IMR-90 (cell line): ENCODE results near the gene CUL1. TPM values are rescaled to one million over a fixed set of nuclear protein-coding genes. Genes with fewer than 3 reads are reported as not detected.

Experiments used
- ATAC-seq: fragments of 200-7000 bp; cut with Tn5 transposase; 2 replicates; pipeline ENCODE4 v1.9.1; 2020; ENCODE audit warnings: low read depth, mild to moderate bottlenecking, moderate library complexity
- BruUV-seq: library from RNA; stranded (reverse); fragments of 400-500 nt; replicated peaks from 2 replicates; lab custom pipeline; 2021; lab: Mats Ljungman, UMichigan
- CTCF ChIA-PET: fragments of 300-600 bp; formaldehyde crosslinking; extraction: SDS; loops from one replicate; lab custom pipeline; 2021; ENCODE audit warnings: antibody characterized with exemption; lab: Yijun Ruan, JAX
- POLR2A ChIA-PET: fragments of 300-600 bp; sonication (Branson Sonifier 250); formaldehyde crosslinking; loops from one replicate; lab custom pipeline; 2022; ENCODE audit warnings: antibody characterized with exemption; ENCODE audit not compliant: unreplicated experiment; lab: Charles Lee
- DNase-seq: peaks from one replicate; pipeline ENCODE4 v3.0.0; 2013
- H2AFZ ChIP-seq: replicated peaks from 2 replicates; pipeline ENCODE3; 2013; ENCODE audit warnings: low read length, mild to moderate bottlenecking; ENCODE audit not compliant: poor library complexity
- H2AK5ac ChIP-seq: 2 replicates; pipeline ENCODE4 v1.6.1; 2013; ENCODE audit warnings: low read depth, low read length, inconsistent platforms
- H2AK9ac ChIP-seq: replicated peaks from 2 replicates; pipeline ENCODE3; 2013; ENCODE audit warnings: mild to moderate bottlenecking, low read depth, low read length, moderate library complexity; ENCODE audit not compliant: poor library complexity
- H2BK120ac ChIP-seq: 2 replicates; pipeline ENCODE4 v1.6.1; 2013; ENCODE audit warnings: low read depth, low read length, inconsistent platforms
- H2BK15ac ChIP-seq: 3 replicates; pipeline ENCODE4 v1.6.1; 2013; ENCODE audit warnings: low read depth, low read length, inconsistent platforms
- H2BK20ac ChIP-seq: 2 replicates; pipeline ENCODE4 v1.6.1; 2013; ENCODE audit warnings: low read depth, mild to moderate bottlenecking, inconsistent platforms, low read length, moderate library complexity
- H2BK5ac ChIP-seq: 2 replicates; pipeline ENCODE4 v1.6.1; 2013; ENCODE audit warnings: mild to moderate bottlenecking, low read depth, low read length, inconsistent platforms; ENCODE audit not compliant: poor library complexity, severe bottlenecking
- H3K14ac ChIP-seq: replicated peaks from 2 replicates; pipeline ENCODE4 v1.6.1; 2013; ENCODE audit warnings: low read depth, low read length, inconsistent platforms
- H3K18ac ChIP-seq: 2 replicates; pipeline ENCODE4 v1.6.1; 2013; ENCODE audit warnings: low read depth, low read length, control low read depth
- H3K23ac ChIP-seq: 2 replicates; pipeline ENCODE4 v1.6.1; 2013; ENCODE audit warnings: low read depth, low read length, inconsistent platforms
- H3K27ac ChIP-seq: 2 replicates; pipeline ENCODE4 v1.5.1; 2013; ENCODE audit warnings: mild to moderate bottlenecking, control low read depth, low read length; ENCODE audit not compliant: insufficient read depth
- H3K27me3 ChIP-seq: 2 replicates; pipeline ENCODE4 v1.6.1; 2013; ENCODE audit warnings: low read length; ENCODE audit not compliant: control insufficient read depth, insufficient read depth
- H3K36me3 ChIP-seq: 2 replicates; pipeline ENCODE4 v1.6.1; 2013; ENCODE audit warnings: low read length, mixed read lengths; ENCODE audit not compliant: control insufficient read depth, insufficient read depth
- H3K4ac ChIP-seq: 2 replicates; pipeline ENCODE4 v1.6.1; 2013; ENCODE audit warnings: low read depth, low read length, inconsistent platforms
- H3K4me1 ChIP-seq: 2 replicates; pipeline ENCODE4 v1.6.1; 2013; ENCODE audit warnings: low read length, mixed read lengths; ENCODE audit not compliant: control insufficient read depth, insufficient read depth
- H3K4me2 ChIP-seq: 2 replicates; pipeline ENCODE4 v1.6.1; 2013; ENCODE audit warnings: low read depth, mild to moderate bottlenecking, control low read depth, low read length, moderate library complexity
- H3K4me3 ChIP-seq: 2 replicates; pipeline ENCODE4 v1.5.1; 2013; ENCODE audit warnings: low read depth, mild to moderate bottlenecking, control low read depth, low read length, moderate library complexity; ENCODE audit not compliant: insufficient read depth
- H3K56ac ChIP-seq: 2 replicates; pipeline ENCODE4 v1.6.1; 2013; ENCODE audit warnings: low read length, inconsistent platforms; ENCODE audit not compliant: insufficient read depth; ENCODE audit errors: extremely low read depth
- H3K79me1 ChIP-seq, 2 experiments: 2 replicates each; pipeline ENCODE4 v1.6.1; 2013; ENCODE audit warnings: low read length in 2 of 2, inconsistent platforms in 1 of 2, low read depth in 1 of 2
- H3K9ac ChIP-seq: 2 replicates; pipeline ENCODE4 v1.6.1; 2013; ENCODE audit warnings: low read depth, low read length, control low read depth
- H3K9me1 ChIP-seq: 2 replicates; pipeline ENCODE4 v1.6.1; 2013; ENCODE audit warnings: low read length, inconsistent platforms; ENCODE audit not compliant: insufficient read depth
- H3K9me3 ChIP-seq: 2 replicates; pipeline ENCODE4 v1.6.1; 2013; ENCODE audit warnings: low read length; ENCODE audit not compliant: control insufficient read depth, insufficient read depth
- H4K20me1 ChIP-seq: 2 replicates; pipeline ENCODE4 v1.6.1; 2013; ENCODE audit warnings: low read length, inconsistent platforms; ENCODE audit not compliant: insufficient read depth
- H4K5ac ChIP-seq: 2 replicates; pipeline ENCODE4 v1.6.1; 2013; ENCODE audit warnings: mild to moderate bottlenecking, low read depth, low read length, control low read depth
- H4K8ac ChIP-seq, 2 experiments: 2 replicates each; pipeline ENCODE4 v1.6.1; 2013; ENCODE audit warnings: low read depth in 2 of 2, low read length in 2 of 2, control low read depth in 1 of 2, inconsistent platforms in 1 of 2
- H4K91ac ChIP-seq: 2 replicates; pipeline ENCODE4 v1.6.1; 2013; ENCODE audit warnings: low read depth, low read length, inconsistent platforms; ENCODE audit not compliant: insufficient read depth
- BHLHE40 ChIP-seq: fragments of 150-350 bp; IDR thresholded peaks from 2 replicates; pipeline ENCODE4 v1.6.1; 2016; ENCODE audit warnings: mild to moderate bottlenecking, low read depth, low read length
- CTCF ChIP-seq: conservative IDR thresholded peaks from 2 replicates; pipeline ENCODE4 v1.5.1; 2012; ENCODE audit warnings: mild to moderate bottlenecking, low read depth, low read length, improper control_type of control experiment
- FOS ChIP-seq: fragments of 150-350 bp; IDR thresholded peaks from 2 replicates; pipeline ENCODE4 v1.6.1; 2016; ENCODE audit warnings: low read depth, low read length
- MAZ ChIP-seq: IDR thresholded peaks from 2 replicates; pipeline ENCODE4 v1.6.1; 2012; ENCODE audit warnings: low read depth, mild to moderate bottlenecking, low read length, improper control_type of control experiment, moderate library complexity, borderline replicate concordance
- MXI1 ChIP-seq: IDR thresholded peaks from 2 replicates; pipeline ENCODE4 v1.6.1; 2012; ENCODE audit warnings: low read depth, mild to moderate bottlenecking, low read length, moderate library complexity, borderline replicate concordance
- NFE2L2 ChIP-seq: fragments of 150-350 bp; IDR thresholded peaks from 2 replicates; pipeline ENCODE4 v1.6.1; 2016; ENCODE audit warnings: low read depth, mild to moderate bottlenecking, low read length
- POLR2A ChIP-seq: IDR thresholded peaks from 2 replicates; pipeline ENCODE4 v1.6.1; 2012; ENCODE audit warnings: mild to moderate bottlenecking, low read depth, low read length
- RAD21 ChIP-seq: IDR thresholded peaks from 2 replicates; pipeline ENCODE4 v1.6.1; 2012; ENCODE audit warnings: low read length, improper control_type of control experiment
- SMC3 ChIP-seq: fragments of 150-350 bp; IDR thresholded peaks from 2 replicates; pipeline ENCODE4 v1.6.1; 2016; ENCODE audit warnings: low read depth, mild to moderate bottlenecking, antibody characterized with exemption, low read length, moderate library complexity
- WGBS, 2 experiments: methylation state at CpG; one replicate each; pipeline versions ENCODE4 v1.1.5 to v1.1.7; 2013; ENCODE audit warnings: missing lambda C conversion rate in 2 of 2; ENCODE audit not compliant: insufficient read length in 1 of 2; ENCODE audit errors: extremely low coverage in 2 of 2; 5-methylcytosine and 5-hydroxymethylcytosine counted together
- dilution Hi-C: fragments of 300-500 bp; cut with HindIII; formaldehyde crosslinking; loops from one replicate; pipeline ENCODE4 v1.14.3; 2018; ENCODE audit warnings: low sequenced_read_pairs; ENCODE audit not compliant: unreplicated experiment
- in situ Hi-C: fragments of 300-500 bp; cut with MboI; formaldehyde crosslinking; loops from 3 replicates; pipeline ENCODE4 v1.14.3; 2019; ENCODE audit warnings: low sequenced_read_pairs, inconsistent platforms, mixed read lengths
- intact Hi-C: fragments of 100-400 bp; cut with micrococcal nuclease; formaldehyde crosslinking; loops from 2 replicates; pipeline ENCODE4 v1.10.0; 2022
- polyA plus RNA-seq, 3 experiments: library from polyadenylated mRNA; depleted of rRNA; stranded (reverse); fragments of >200 nt; gene quantifications; 2 replicates each; pipeline ENCODE4 v1.2.3, GENCODE V29; 2012; ENCODE audit warnings: low replicate concordance in 1 of 3
- total RNA-seq: library from RNA; depleted of rRNA; stranded (reverse); fragments of >200 nt; gene quantifications from 2 replicates; pipeline ENCODE4 v1.2.3, GENCODE V29; 2012

CUL1 gene
- total and polyA plus RNA-seq, 2 of the 4 experiments (the other 2 are of a cell fraction), result 44.0 to 46.2 TPM

DNA sequence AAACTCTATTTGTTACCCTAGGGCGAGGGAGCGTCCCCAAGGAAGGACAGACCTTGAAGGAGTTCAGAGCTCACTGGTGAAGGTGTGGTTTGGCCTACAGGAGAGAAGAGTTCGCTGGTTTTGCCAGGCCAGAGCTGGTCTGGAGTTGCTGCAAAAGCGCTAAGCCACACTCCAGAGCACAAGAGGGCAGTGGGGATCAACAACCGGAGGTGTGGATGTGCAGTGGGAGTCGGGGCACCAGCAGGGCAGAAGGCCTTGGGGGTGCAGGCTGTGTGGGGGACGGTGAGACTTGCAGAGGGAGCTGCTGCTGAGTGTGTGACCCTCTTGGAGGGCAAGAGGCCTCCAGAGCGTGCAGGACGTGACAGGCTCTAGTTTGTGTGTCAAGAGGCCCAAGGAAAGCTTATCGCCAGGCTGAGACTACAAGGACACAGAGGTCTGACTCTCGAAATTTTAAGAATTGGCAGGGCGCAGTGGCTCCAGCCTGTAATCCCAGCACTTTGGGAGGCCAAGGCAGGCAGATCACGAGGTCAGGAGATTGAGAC, 14.3 kb upstream of the CUL1 start:
- ChIA-PET CTCF (no interaction called here), POLR2A (no interaction called here)
- Histone ChIP-seq H3K9me3 (no peaks in the 10 kb centered on the region), H3K18ac (no peak overlapping the region), H2BK120ac (no peak overlapping the region), H4K8ac (no peak overlapping the region), H3K56ac (no peak overlapping the region), H3K4me3 (no peak overlapping the region), H4K20me1 (no peaks in the 10 kb centered on the region), H3K27ac (no peak overlapping the region), H2AFZ (peak overlapping the region; percentile 63), H3K4me1 (no peaks in the 10 kb centered on the region), H3K9me1 (no peaks in the 10 kb centered on the region), H2AK5ac (no peak overlapping the region), H2AK9ac (no peak overlapping the region), H3K9ac (no peak overlapping the region), H2BK20ac (no peak overlapping the region), H4K91ac (no peak overlapping the region), H3K14ac (no peak overlapping the region), H4K5ac (no peak overlapping the region), H2BK15ac (no peak overlapping the region), H3K36me3 (no peaks in the 10 kb centered on the region), H3K79me1 (no peaks in the 10 kb centered on the region), H3K27me3 (no peaks in the 10 kb centered on the region; the same call in 1 of the 2 replicates), H2BK5ac (no peak overlapping the region), H3K4ac (no peak overlapping the region), H3K4me2 (no peak overlapping the region), H3K23ac (no peak overlapping the region)
- intact Hi-C loops, result no loop called here
- dilution Hi-C loops, result no loop called here
- in situ Hi-C loops, result no loop called here
- no peak for ATAC-seq
- DNase-seq, result no peak
- 66% methylated on average over 6 of the region's 13 CpGs; no CpG with 5 or more reads in 1 of the 2 experiments for WGBS, 2 experiments
- no TSS peak for BruUV-seq
- no peak for TF ChIP-seq POLR2A
- no peak for TF ChIP-seq CTCF
- TF ChIP-seq NFE2L2, result no peak
- no peak for TF ChIP-seq MAZ
- no peak for TF ChIP-seq FOS
- no peak for TF ChIP-seq MXI1
- no peak for TF ChIP-seq RAD21
- TF ChIP-seq SMC3, result no peak
- TF ChIP-seq BHLHE40, result no peak
